ENCODE data around the gene OR6K2.

The OR6K2 gene

DNA sequence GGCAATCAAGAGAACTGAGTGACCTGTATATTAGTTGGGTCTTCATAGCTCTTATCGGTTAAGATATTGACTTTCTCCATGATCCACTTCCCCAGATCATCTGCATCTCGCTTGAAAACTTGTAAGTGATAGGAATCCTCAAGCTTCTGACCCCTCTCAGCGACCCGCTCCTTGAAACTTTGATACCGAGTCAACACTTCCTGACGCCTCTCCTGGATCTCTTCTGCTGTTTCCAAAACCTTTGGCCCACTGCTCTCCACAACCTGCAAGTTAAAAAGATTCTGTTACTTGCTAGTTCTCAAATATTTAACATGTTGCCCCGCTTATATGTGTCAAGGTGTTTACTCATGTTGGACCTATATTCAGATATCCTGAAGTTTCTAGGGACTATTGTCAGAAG is 15.4 kb downstream of the OR6K2 start:
- DNase-seq = no peak

DNA sequence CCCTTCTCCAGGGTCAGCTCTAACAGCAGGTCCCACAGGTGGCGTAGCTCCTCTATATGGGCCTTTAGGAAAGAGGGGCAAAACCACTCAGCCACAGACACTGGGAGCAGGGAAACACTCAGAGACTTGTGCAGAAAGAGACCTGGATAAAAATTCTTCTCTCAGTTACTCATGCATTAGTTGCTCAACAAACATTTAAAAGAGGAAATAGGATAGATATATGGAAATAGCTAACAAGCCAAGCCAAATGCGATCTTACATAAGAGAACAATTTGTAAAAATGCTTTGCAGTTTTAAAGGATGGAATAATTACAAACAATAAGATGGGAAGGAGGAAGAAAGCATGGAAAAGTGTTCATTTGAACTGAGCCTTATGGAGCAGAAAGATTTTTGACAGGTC is 18.8 kb downstream of the OR6K2 start:
- no peak for DNase-seq

DNA sequence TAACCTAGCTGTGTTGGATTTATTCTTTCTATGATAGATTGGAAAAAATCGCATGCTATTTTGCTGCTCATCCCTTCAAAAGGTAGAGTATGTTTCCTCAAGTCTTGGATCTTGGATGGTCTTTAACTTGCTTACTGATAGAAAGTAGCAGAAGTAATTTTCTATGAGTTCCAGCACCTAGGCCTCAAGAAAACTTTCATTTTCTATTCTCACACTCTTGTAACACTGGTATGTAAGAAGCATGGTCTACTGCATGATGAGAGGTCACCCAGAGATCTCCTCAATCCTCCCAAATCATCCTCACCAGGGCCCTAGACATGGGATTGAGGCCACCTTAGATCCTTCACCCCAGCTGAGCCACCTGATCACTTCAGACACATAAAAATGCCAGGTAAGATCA is 21.2 kb downstream of the OR6K2 start:
- DNase-seq = no peak

DNA sequence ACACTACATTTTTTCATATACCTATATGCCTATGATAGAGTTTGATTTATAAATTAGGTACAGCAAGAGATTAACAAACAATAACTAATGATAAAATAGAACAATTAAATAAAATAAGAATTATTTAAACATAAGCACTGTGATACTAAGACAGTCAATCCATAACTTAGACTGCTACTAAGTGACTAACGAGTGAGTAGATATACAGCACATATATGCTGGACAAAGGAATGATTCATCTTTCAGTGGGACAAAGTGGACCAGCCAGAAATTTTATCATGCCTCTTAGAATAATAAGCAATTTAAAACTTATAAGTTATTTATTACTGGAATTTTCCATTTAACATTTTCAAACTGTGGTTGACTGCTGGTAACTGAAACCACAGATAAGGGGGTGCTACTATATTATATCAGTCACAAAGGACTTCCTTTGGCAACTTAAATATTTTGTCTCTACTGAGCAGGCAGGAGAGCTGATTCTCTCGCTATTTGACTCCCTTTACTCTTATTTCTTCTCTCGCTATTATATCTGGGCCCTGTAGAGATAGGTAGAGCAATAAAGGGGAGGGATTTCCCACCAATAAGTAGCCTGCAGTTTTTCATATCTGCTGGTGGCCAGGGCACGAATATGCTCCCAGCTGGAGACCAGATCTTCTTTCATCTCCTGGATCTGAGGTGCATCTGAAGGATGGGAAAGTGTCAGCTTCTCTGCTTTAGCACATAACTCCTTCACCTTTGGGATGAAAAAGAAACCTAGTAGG is 24.7 kb downstream of the OR6K2 start:
- DNase-seq = no peak

DNA sequence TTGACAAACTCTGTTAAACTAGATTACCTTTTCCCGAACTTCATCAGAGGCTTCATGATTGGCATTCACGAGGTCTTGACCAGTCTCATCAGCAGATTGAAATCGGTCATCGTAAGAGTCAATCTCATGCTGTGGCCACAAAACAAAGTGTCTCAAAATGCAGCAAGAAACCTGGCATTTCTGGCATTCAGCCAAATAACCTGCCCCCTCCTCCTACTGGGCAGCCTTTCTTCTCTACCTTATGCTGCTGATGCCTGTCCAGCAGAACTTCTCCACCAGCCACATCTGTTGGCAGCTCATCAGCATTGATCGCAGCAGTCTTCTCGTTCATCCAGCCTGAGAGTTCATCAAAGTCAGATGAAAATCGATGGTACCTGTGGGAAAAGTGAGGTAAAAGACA is 26.1 kb downstream of the OR6K2 start:
- DNase-seq = no peak

DNA sequence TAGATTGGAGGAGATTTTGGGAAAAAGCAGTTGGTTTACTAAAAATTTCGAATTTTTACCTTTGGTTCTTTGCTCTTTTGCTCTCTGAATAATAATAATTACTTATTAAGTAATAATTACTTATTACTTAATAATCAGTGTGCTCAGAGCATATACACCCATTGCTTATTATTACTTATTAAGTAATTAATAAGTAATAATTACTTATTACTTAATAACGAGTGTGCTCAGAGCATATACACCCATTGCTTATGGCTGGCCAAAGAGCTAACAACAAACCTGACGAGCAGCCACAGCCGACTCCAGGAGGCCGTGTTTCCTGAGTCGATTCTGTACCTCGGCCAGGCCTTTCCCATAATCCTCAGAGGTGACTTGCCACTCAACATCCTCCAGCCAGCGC is 34.4 kb downstream of the OR6K2 start:
- no peak for DNase-seq

DNA sequence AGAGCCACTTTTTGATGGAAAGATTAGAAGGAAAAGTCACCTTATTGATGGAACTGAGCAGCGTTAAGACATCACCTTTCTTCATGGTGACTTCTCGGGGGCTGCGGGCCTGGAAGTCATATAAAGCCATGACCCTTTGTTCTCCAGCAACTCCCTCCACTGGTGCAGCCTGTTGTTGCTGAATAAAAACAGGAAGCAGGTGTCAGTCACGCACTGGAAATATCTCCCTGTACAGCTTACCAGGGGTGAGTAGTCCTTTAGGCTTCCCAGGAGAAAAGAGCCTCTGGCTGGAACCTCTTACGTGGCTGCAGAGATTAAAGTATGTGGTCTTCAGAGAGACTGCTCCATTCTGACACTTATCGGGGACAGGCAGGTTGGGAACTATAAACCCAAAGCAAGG is 45.9 kb downstream of the OR6K2 start:
- no peak for DNase-seq

DNA sequence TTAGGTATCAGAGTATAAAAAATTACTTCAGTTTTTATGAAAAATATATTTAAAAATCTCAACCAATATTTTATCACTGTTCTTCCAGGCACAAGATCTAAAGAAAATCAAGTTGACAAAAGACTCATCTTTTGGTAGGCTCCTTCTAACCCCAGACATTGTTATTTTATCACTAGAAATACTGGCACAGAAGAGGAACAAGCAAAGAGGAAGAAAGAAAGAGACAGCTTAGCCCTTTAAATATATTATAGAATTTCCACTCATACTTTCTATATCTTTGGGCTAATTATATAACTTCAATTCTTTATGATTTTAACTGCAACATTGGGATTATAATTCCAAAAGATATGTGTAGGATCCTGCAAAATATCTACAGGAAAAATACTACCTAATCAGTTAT is 46.4 kb downstream of the OR6K2 start:
- DNase-seq = no peak

DNA sequence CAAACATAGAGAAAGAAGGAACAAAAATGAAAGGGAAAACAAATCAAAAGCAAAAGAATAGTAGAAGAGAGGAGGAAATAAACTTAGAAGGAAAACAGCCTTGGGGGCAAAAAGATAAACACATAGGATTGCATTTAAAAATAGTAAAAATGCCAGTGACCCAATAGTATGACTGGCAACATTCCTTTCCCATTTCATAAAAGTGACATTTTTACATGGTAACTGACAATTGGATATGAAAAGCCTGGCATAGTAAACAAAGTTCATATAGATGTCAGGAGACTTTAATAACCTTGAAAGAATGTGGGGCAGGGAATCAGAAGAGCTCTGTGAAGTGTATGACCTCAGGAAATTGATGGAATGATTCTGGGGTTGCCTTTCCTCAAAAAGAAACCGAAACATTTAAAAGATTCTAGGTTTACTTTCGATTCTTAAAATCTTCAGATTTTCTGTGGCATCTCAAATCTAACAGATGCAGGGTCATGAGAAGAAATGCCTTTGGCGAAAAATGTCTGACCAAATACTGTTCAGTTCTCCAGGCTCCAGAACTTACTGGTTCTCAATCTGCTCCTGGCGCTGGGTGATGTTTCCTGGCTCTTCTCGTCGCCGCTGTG is 47.6 kb downstream of the OR6K2 start:
- no peak for DNase-seq
